ENCODE results near the gene ZC3HAV1. TPM values are rescaled to one million over a fixed set of nuclear protein-coding genes. Genes with fewer than 3 reads are reported as not detected.

Gene ZC3HAV1
- total and polyA plus RNA-seq, 10 of the 15 experiments (the other 5 are each of a cell fraction or from before 2014, with no cell fraction given): 18.5 to 55.3 (median 44.7) TPM

DNA sequence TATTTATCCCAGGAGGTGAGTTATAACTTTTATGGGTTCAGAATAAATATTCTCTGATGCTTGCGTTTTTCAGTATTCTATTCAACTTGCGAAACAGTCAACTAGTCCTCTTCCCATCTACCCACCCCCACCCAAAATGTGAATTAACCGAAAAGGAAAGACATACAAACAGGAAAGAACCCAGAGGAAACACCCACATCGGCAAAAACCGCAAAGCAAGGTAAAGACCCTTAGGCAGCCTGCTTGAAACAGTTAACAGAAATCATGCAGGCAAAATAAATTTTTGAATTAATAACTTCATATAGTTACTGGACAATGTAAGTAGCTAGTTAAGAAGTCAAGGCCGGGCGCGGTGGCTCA, 5.4 kb downstream of the ZC3HAV1 start (continued):
- TF ChIP-seq KDM1A (IDR thresholded peaks at IDR 0.05; ENCODE audit: borderline replicate concordance) (no peak), RELB (IDR thresholded peaks at IDR 0.05; ENCODE audit: low read depth) (no peak; the same call in 1 of the 2 replicates), USF1 (IDR thresholded peaks at IDR 0.05; ENCODE audit: borderline replicate concordance, extremely low read length, insufficient read depth, low read depth, low read length) (no peak), IRF4 (IDR thresholded peaks at IDR 0.05; ENCODE audit: low read depth, low read length) (no peak), ZNF384 (IDR thresholded peaks at IDR 0.05; ENCODE audit: borderline replicate concordance, low read depth, low read length) (no peak), GATAD2B (conservative IDR thresholded peaks at IDR 0.05; ENCODE audit: low read depth) (no peak), MYB (IDR thresholded peaks at IDR 0.05; ENCODE audit: borderline replicate concordance, low read depth, low read length) (no peak), BMI1 (IDR thresholded peaks at IDR 0.05; ENCODE audit: borderline replicate concordance) (no peak), ZZZ3 (IDR thresholded peaks at IDR 0.05; ENCODE audit: control insufficient read depth, insufficient read length, low read depth) (no peak), JUND (IDR thresholded peaks at IDR 0.05; ENCODE audit: low read depth, low read length) (no peak), SP1 (IDR thresholded peaks at IDR 0.05; ENCODE audit: low read depth, low read length) (no peak), ETV6 (conservative IDR thresholded peaks at IDR 0.05 in 1 of 2, IDR thresholded peaks at IDR 0.05 in 1 of 2; ENCODE audit: borderline replicate concordance in 1 of 2, low read depth in 1 of 2) (peak in 1 of 2 experiments; percentile 93; a peak in 2 of 4 replicates), FOS (IDR thresholded peaks at IDR 0.05; ENCODE audit: borderline replicate concordance, extremely low read depth, insufficient read length) (no peak), BRCA1 (IDR thresholded peaks at IDR 0.05; ENCODE audit: low read depth, low read length) (no peak), POLR2AphosphoS5 (IDR thresholded peaks at IDR 0.05; ENCODE audit: low read length) (no peak), BHLHE40 (IDR thresholded peaks at IDR 0.05; ENCODE audit: borderline replicate concordance in 1 of 2, low read depth in 2 of 2, low read length in 1 of 2) (no peak), RBBP5 (conservative IDR thresholded peaks at IDR 0.05) (no peak)
- TF ChIP-seq, protein P1, sequence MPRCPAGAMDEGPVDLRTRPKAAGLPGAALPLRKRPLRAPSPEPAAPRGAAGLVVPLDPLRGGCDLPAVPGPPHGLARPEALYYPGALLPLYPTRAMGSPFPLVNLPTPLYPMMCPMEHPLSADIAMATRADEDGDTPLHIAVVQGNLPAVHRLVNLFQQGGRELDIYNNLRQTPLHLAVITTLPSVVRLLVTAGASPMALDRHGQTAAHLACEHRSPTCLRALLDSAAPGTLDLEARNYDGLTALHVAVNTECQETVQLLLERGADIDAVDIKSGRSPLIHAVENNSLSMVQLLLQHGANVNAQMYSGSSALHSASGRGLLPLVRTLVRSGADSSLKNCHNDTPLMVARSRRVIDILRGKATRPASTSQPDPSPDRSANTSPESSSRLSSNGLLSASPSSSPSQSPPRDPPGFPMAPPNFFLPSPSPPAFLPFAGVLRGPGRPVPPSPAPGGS (IDR thresholded peaks at IDR 0.05; ENCODE audit: borderline replicate concordance, insufficient read depth, low read depth, low read length, poor library complexity, severe bottlenecking): no peak
- TF ChIP-seq, protein P2, sequence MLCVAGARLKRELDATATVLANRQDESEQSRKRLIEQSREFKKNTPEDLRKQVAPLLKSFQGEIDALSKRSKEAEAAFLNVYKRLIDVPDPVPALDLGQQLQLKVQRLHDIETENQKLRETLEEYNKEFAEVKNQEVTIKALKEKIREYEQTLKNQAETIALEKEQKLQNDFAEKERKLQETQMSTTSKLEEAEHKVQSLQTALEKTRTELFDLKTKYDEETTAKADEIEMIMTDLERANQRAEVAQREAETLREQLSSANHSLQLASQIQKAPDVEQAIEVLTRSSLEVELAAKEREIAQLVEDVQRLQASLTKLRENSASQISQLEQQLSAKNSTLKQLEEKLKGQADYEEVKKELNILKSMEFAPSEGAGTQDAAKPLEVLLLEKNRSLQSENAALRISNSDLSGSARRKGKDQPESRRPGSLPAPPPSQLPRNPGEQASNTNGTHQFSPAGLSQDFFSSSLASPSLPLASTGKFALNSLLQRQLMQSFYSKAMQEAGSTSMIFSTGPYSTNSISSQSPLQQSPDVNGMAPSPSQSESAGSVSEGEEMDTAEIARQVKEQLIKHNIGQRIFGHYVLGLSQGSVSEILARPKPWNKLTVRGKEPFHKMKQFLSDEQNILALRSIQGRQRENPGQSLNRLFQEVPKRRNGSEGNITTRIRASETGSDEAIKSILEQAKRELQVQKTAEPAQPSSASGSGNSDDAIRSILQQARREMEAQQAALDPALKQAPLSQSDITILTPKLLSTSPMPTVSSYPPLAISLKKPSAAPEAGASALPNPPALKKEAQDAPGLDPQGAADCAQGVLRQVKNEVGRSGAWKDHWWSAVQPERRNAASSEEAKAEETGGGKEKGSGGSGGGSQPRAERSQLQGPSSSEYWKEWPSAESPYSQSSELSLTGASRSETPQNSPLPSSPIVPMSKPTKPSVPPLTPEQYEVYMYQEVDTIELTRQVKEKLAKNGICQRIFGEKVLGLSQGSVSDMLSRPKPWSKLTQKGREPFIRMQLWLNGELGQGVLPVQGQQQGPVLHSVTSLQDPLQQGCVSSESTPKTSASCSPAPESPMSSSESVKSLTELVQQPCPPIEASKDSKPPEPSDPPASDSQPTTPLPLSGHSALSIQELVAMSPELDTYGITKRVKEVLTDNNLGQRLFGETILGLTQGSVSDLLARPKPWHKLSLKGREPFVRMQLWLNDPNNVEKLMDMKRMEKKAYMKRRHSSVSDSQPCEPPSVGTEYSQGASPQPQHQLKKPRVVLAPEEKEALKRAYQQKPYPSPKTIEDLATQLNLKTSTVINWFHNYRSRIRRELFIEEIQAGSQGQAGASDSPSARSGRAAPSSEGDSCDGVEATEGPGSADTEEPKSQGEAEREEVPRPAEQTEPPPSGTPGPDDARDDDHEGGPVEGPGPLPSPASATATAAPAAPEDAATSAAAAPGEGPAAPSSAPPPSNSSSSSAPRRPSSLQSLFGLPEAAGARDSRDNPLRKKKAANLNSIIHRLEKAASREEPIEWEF (IDR thresholded peaks at IDR 0.05; ENCODE audit: insufficient replicate concordance, low read depth, low read length): no peak

Data from GM12878 (cell line).